Panc1 (cell line): ENCODE measurements around the gene MYL9. TPM values are rescaled to one million over a fixed set of nuclear protein-coding genes. Genes with fewer than 3 reads are reported as not detected.

Source experiments
- ATAC-seq: fragments of 200-7000 bp; cut with Tn5 transposase; 2 replicates; pipeline ENCODE4 v1.9.1; 2020; ENCODE audit warnings: mild to moderate bottlenecking, moderate library complexity
- BruUV-seq: library from RNA; stranded (reverse); fragments of 400-500 nt; replicated peaks from 2 replicates; lab custom pipeline; 2021; lab: Mats Ljungman, UMichigan
- CTCF ChIA-PET: fragments of 300-600 bp; sonication (Branson Sonifier 250); formaldehyde crosslinking; loops from one replicate; lab custom pipeline; 2022; ENCODE audit warnings: antibody characterized with exemption; lab: Charles Lee
- POLR2A ChIA-PET: fragments of 300-600 bp; sonication (Branson Sonifier 250); formaldehyde crosslinking; loops from one replicate; lab custom pipeline; 2022; ENCODE audit warnings: antibody characterized with exemption; lab: Charles Lee
- DNase-seq: peaks from one replicate; pipeline ENCODE4 v3.0.0-alpha.2; 2010; ENCODE audit warnings: low read depth, low spot score
- H3K27ac ChIP-seq: 2 replicates; pipeline ENCODE4 v1.5.1; 2011; ENCODE audit warnings: mild to moderate bottlenecking, low read length, inconsistent platforms
- H3K27me3 ChIP-seq: fragments of 200-500 bp; sonication (Bioruptor generic); 2 replicates; pipeline ENCODE4 v1.6.0; 2014; ENCODE audit warnings: low read length, inconsistent platforms; ENCODE audit not compliant: control insufficient read depth, insufficient read depth
- H3K36me3 ChIP-seq: fragments of 200-500 bp; sonication (Bioruptor generic); 2 replicates; pipeline ENCODE4 v1.5.1; 2014; ENCODE audit warnings: inconsistent platforms, mild to moderate bottlenecking, low read length, moderate library complexity; ENCODE audit not compliant: control insufficient read depth, insufficient read depth
- H3K4me1 ChIP-seq: 2 replicates; pipeline ENCODE4 v1.5.1; 2011; ENCODE audit warnings: inconsistent platforms, mild to moderate bottlenecking, low read length, moderate library complexity; ENCODE audit not compliant: control insufficient read depth, insufficient read depth
- H3K4me3 ChIP-seq, 2 experiments: 2 replicates each; pipeline ENCODE4 v1.5.1; 2011 to 2012; ENCODE audit warnings: low read depth in 2 of 2, low read length in 2 of 2, mild to moderate bottlenecking in 2 of 2, inconsistent platforms in 1 of 2, moderate library complexity in 1 of 2
- H3K9me3 ChIP-seq: fragments of 200-500 bp; sonication (Bioruptor generic); 2 replicates; pipeline ENCODE4 v1.5.1; 2014; ENCODE audit warnings: low read depth, mild to moderate bottlenecking, inconsistent platforms, low read length, moderate library complexity; ENCODE audit not compliant: control insufficient read depth, insufficient read depth
- CTCF ChIP-seq: fragments of 450-650 bp; IDR thresholded peaks from 2 replicates; pipeline ENCODE4 v1.5.1; 2017; ENCODE audit warnings: mild to moderate bottlenecking
- POLR2AphosphoS5 ChIP-seq: IDR thresholded peaks from 2 replicates; pipeline ENCODE4 v1.6.1; 2012; ENCODE audit warnings: mild to moderate bottlenecking, low read depth, low read length, moderate library complexity
- REST ChIP-seq, 2 experiments: IDR thresholded peaks; 2 replicates each; pipeline ENCODE4 v1.6.1; 2011 to 2012; ENCODE audit warnings: low read depth in 2 of 2, control low read depth in 1 of 2, low read length in 1 of 2, mild to moderate bottlenecking in 1 of 2, moderate library complexity in 1 of 2; ENCODE audit not compliant: insufficient read depth in 1 of 2
- SIN3A ChIP-seq: IDR thresholded peaks from 2 replicates; pipeline ENCODE4 v1.6.1; 2012; ENCODE audit warnings: low read depth, mild to moderate bottlenecking, low read length, moderate library complexity, borderline replicate concordance; ENCODE audit not compliant: insufficient read depth
- TCF7L2 ChIP-seq: IDR thresholded peaks from 2 replicates; pipeline ENCODE4 v1.6.1; 2011; ENCODE audit warnings: mild to moderate bottlenecking, low read depth, low read length, inconsistent platforms
- in situ Hi-C: cut with HindIII; loops from 2 replicates; pipeline ENCODE4 v1.10.0; 2016; ENCODE audit warnings: low sequenced_read_pairs, low pct_unique_long_range_greater_than_20kb
- intact Hi-C: fragments of 100-400 bp; cut with micrococcal nuclease; formaldehyde crosslinking; loops from one replicate; pipeline ENCODE4 v1.10.0; 2022; ENCODE audit not compliant: unreplicated experiment
- total RNA-seq: library from RNA; stranded (reverse); gene quantifications from one replicate; pipeline ENCODE4 v1.2.1, GENCODE V29; 2021; ENCODE audit not compliant: unreplicated experiment

MYL9 gene
- total RNA-seq, 1 experiment from 2014 or later = 107 TPM

- ATAC-seq = no peak
- no peaks in the 10 kb centered on the region for H3K4me1 ChIP-seq
- H3K27me3 ChIP-seq = no peaks in the 10 kb centered on the region
- no TSS peak for BruUV-seq
- ChIA-PET CTCF (no interaction called here), POLR2A (no interaction called here)
- H3K27ac ChIP-seq = no peak overlapping the region
- in situ Hi-C loops (no loop called here), intact Hi-C loops (no loop called here)
- peaks cover 2% of the 10 kb centered on the region; the same call in 1 of the 2 replicates for H3K36me3 ChIP-seq
- H3K9me3 ChIP-seq = no peaks in the 10 kb centered on the region
- no peak overlapping the region for H3K4me3 ChIP-seq
- DNase-seq = no peak
- TF ChIP-seq POLR2AphosphoS5 (no peak), REST (IDR thresholded peaks at IDR 0.05; ENCODE audit: insufficient read depth in 1 of 2, low read depth in 2 of 2, low read length in 1 of 2) (no peak), CTCF (no peak), TCF7L2 (no peak), SIN3A (no peak)
Observed at GRCh38 chr20:36525620-36526365, 15.5 kb upstream of the MYL9 start.

GRCh38 chr20:36526521-36527011 lies 14.8 kb upstream of the MYL9 start:
- no TSS peak for BruUV-seq
- Histone ChIP-seq H3K36me3 (peaks cover 2% of the 10 kb centered on the region; the same call in 1 of the 2 replicates), H3K27ac (no peak overlapping the region), H3K9me3 (no peaks in the 10 kb centered on the region), H3K4me1 (no peaks in the 10 kb centered on the region), H3K4me3 (no peak overlapping the region), H3K27me3 (no peaks in the 10 kb centered on the region)
- intact Hi-C loops = no loop called here
- no peak for DNase-seq
- ChIA-PET CTCF (no interaction called here), POLR2A (interaction anchor here (0.6 kb wide), 1 partner anchor 24 kb away, joined by 3 read pairs; no protein-coding TSS in a partner anchor)
- ATAC-seq = no peak
- no peak for TF ChIP-seq REST (IDR thresholded peaks at IDR 0.05; ENCODE audit: insufficient read depth in 1 of 2, low read depth in 2 of 2, low read length in 1 of 2)
- no peak for TF ChIP-seq SIN3A
- TF ChIP-seq POLR2AphosphoS5 = no peak
- TF ChIP-seq CTCF = no peak
- TF ChIP-seq TCF7L2 = no peak
- in situ Hi-C loops = no loop called here
